Ectodermal cell (in vitro differentiated cells): Measurements from ENCODE around the gene SLC6A8.

Source experiments
- H3K27ac ChIP-seq: 2 replicates; pipeline ENCODE4 v1.7.0; 2013; ENCODE audit warnings: mild to moderate bottlenecking, low read depth, low read length; ENCODE audit not compliant: insufficient read depth, poor library complexity, severe bottlenecking
- H3K27me3 ChIP-seq: 2 replicates; pipeline ENCODE4 v1.7.0; 2013; ENCODE audit warnings: mild to moderate bottlenecking, low read length; ENCODE audit not compliant: insufficient read depth, control insufficient read depth, poor library complexity, severe bottlenecking
- H3K36me3 ChIP-seq: one replicate; pipeline ENCODE4 v1.7.0; 2013; ENCODE audit warnings: low read length; ENCODE audit not compliant: control insufficient read depth, insufficient read depth
- H3K4me1 ChIP-seq: one replicate; pipeline ENCODE4 v1.7.0; 2013; ENCODE audit warnings: low read length; ENCODE audit not compliant: control insufficient read depth, insufficient read depth
- H3K4me3 ChIP-seq: 2 replicates; pipeline ENCODE4 v1.7.0; 2013; ENCODE audit warnings: low read depth, low read length, control low read depth; ENCODE audit not compliant: insufficient read depth
- H3K9me3 ChIP-seq: 2 replicates; pipeline ENCODE4 v1.7.0; 2013; ENCODE audit warnings: mild to moderate bottlenecking, low read length, moderate library complexity; ENCODE audit not compliant: control insufficient read depth
- WGBS, 2 experiments: methylation state at CpG; one replicate each; pipeline ENCODE4 v1.1.7; 2013; ENCODE audit warnings: missing lambda C conversion rate in 2 of 2; 5-methylcytosine and 5-hydroxymethylcytosine counted together

Gene SLC6A8

DNA sequence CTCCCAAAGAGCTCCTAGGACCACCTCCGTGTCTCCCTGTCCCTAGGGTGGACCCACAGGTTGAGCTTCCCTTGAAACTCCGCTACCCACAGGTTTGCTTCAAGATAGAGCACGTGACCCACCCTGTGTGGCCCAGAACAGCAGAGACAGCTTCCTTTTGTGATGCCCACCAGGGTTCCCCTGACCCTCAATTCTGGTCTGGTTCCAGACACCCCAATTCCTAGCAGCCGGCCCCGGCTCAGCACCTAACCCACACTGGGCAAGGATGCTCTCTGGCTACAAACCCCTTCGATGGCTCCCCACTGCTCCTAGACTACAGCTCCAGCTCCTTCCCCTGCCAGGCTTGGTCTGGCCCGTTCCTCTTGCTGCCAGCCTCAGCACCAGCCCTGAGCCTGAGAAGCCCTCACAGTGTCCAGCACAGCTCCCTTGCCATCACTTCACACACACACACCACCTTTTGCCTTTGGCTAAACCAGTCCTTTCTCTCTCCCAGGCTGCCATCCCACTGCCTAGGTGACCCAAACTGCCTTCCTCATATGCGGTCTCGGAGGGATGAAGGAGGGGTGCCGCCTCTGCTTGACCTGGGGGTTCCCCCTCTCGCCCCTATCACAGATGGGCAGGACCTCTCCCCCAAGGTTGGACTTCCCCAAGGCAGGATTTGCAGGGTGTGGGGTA is 20.3 kb upstream of the SLC6A8 start:
- H3K4me3 ChIP-seq: no peak overlapping the region
- no peaks in the 10 kb centered on the region for H3K36me3 ChIP-seq
- WGBS, 2 experiments: 80 to 92% methylated on average over 11 of the region's 11 CpGs
- no peaks in the 10 kb centered on the region for H3K4me1 ChIP-seq
- H3K27ac ChIP-seq: no peak overlapping the region
- H3K9me3 ChIP-seq: no peaks in the 10 kb centered on the region
- peaks cover 6% of the 10 kb centered on the region for H3K27me3 ChIP-seq

DNA sequence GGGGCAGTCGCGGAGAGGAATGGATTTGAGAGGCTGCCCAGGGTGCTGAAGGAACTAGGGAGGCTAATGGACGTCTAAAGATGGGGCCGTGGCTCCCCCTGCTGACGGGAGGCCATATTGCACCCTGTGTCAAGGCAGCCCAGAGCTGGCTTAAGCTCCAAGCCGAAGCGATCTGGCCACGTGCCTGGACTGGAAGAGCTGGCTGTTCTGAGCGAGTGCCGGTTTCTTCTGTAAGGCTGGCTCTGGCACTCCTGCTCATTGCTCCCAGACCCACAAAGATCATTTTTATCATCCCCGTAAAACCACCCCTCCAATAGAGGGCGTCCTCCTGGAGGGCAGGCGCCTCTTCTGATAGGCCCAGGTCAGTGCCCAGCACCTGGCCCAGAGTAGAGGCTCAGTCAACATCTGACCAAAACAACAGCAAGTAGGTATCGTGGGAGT is 19.8 kb upstream of the SLC6A8 start:
- WGBS, 2 experiments: 34 to 37% methylated on average over 14 of the region's 14 CpGs
- Histone ChIP-seq H3K4me3 (no peak overlapping the region), H3K27me3 (peaks cover under 1% of the 10 kb centered on the region), H3K36me3 (no peaks in the 10 kb centered on the region), H3K9me3 (no peaks in the 10 kb centered on the region), H3K4me1 (no peaks in the 10 kb centered on the region), H3K27ac (no peak overlapping the region)

DNA sequence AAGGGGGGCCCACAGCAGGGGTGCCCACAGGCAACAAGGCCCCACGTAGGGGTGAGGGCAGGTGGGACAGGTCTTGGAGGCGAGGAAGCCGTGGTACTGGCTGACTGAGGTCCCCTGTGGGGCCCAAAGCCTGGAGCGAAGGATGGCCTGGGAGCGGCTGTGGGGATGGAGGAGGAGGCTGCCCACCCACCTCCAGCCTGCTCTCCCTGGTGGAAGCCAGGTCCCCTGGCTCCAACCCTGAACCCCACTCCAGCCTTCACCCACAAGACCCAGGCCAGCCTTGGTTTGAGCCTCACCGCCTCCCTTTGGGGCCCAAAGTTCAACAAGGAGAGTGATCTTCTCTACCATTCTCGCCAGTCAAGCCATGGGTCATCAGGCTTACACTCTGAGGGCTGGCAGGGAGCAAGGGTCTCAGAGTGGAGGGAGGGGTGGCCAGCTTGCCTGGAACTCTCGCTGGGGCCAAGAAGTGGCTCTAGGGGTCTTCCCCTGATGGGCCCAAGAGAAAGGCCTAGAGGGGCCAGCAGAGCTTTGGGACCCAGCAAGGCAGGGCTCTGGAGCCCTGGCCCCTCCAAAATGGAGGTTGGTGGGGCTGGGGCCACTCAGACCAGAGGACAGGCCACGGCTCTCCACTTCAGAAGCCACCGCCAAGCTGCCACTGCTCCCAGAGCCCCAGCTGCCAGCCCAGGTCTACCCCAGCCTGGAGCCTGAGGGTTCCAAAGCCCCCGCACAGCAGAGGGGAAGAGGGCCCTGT is 19.1 kb upstream of the SLC6A8 start:
- Histone ChIP-seq H3K9me3 (no peaks in the 10 kb centered on the region), H3K27ac (no peak overlapping the region), H3K4me1 (no peaks in the 10 kb centered on the region), H3K27me3 (no peaks in the 10 kb centered on the region), H3K36me3 (no peaks in the 10 kb centered on the region), H3K4me3 (no peak overlapping the region)
- 85 to 93% methylated on average over 11 of the region's 11 CpGs for WGBS, 2 experiments

DNA sequence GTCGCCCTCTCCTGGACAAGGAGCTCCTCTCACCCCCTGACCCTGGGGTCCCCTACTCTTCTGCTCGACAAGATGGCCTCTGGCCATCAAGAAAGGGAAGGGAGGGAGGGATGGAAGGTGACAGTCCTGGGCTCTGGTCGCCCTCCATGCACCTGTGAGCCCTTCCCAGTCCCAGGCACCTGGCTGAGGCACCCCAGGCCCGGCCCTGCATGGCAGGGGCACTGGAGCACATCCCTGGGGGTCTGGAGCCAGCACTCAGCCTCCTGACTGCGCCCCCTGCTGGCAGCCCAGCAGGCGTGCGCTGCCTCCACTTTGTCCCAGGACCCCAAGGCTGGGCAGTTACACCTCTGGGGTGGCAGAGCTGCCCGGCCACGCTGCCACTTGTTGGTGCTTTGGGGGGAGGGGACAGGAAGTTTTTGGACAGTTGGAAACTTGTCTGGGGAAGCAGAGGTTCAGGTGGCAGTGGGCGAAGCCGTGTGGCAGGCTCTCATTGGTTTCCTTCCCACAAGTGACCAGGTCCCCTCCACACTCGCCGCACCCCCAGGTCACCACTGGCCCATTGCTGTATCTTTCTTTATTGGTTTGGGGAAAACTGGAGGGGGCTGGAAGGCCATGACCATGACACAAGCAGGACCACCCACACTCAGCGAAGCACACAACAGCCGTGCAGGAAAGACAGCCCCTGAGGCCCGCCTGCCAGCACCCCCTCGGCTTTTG is 18.4 kb upstream of the SLC6A8 start:
- WGBS, 2 experiments: 75 to 76% methylated on average over 17 of the region's 17 CpGs
- Histone ChIP-seq H3K4me1 (no peaks in the 10 kb centered on the region), H3K27ac (no peak overlapping the region), H3K27me3 (no peaks in the 10 kb centered on the region), H3K36me3 (no peaks in the 10 kb centered on the region), H3K9me3 (no peaks in the 10 kb centered on the region), H3K4me3 (no peak overlapping the region)

DNA sequence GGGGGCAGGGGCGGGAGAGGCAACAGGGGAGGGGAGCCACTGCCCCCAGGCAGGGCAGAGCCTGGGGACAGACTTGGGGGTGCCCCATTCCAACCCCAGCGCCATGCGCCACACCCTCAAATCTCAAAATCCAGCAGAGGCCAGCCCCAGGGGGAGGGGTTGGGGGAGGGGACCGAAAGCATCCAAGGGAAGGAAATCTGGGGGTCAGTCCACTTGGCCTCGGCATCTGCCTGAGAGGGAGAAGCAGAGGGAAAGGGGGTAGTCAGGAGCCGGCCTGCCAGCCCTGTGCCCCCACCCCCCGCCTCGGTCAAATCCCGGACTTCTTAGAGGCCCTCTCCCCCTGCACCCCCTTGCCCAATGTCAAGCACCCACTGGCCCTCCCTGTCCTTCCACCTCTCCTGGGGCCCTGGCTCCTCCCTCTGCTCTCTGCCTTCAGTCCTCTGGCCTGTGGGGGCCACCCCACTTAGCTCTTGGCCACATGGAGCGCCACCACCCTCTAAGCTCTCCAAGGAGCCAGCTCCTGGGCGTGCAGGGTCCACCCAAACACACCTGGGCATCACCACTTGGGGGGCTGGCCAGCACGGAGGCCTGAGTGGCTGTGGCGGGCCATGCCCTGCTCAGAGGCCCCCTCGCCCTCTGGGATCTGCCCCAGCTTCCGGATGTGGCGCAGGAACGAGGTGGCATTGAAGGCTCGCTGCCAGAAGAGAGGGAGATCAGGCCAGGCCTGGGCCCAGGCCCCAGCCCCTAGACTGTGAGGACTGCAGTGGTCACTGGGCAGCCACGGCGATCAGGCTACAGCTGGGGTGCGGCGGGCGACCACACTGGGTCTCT is 17.6 kb upstream of the SLC6A8 start:
- WGBS, 2 experiments: 87% methylated on average over 21 to 23 of the region's 23 CpGs
- no peaks in the 10 kb centered on the region for H3K9me3 ChIP-seq
- no peaks in the 10 kb centered on the region for H3K36me3 ChIP-seq

DNA sequence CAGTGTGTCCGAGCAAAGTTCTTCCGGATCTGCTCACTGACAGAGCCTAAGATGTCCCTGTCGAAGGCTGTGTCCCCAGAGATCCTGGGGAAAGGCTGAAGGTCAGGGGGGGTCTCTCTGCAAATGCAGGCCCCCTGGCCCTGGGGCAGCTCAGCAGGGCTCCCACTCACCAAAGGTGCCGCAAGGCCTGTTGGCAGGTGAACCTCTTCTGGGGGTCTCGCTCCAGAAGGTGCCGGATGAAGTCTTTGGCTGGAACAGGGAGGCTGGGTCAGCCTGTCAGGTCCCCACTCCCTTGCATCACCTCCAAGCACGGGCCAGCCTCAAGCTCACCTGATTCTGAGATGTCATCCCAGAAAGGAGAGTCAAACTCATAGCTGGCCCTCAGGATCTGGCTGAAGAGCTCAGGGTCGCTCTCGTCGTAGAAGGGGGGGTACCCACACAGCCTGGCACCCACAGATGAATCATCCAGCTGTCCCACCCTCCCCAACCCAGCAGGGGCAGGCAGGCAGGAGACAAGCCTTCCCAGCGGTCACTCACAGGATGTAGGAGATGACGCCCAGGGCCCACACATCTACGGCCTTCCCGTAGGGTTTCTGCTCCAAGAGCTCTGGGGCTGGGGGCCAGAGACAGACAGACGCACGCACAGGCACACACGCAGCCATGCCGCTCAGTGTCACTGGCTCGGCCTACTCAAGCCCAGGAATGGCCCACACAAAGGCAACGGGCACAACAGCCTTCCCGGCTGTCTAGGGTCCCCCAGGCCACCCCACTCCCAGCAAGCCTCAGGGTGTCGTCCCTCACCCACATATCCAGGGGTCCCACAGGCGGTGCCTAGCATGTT is 16.8 kb upstream of the SLC6A8 start:
- H3K36me3 ChIP-seq: no peaks in the 10 kb centered on the region
- no peak overlapping the region for H3K4me3 ChIP-seq
- 93 to 96% methylated on average over 23 of the region's 23 CpGs for WGBS, 2 experiments
- no peaks in the 10 kb centered on the region for H3K27me3 ChIP-seq
- H3K9me3 ChIP-seq: no peaks in the 10 kb centered on the region
- H3K4me1 ChIP-seq: peaks cover 5% of the 10 kb centered on the region
- no peak overlapping the region for H3K27ac ChIP-seq

More for the DNA sequence above, 17.6 kb upstream of the SLC6A8 start:
- peaks cover 4% of the 10 kb centered on the region for H3K4me1 ChIP-seq
- no peak overlapping the region for H3K4me3 ChIP-seq
- no peak overlapping the region for H3K27ac ChIP-seq
- no peaks in the 10 kb centered on the region for H3K27me3 ChIP-seq

DNA sequence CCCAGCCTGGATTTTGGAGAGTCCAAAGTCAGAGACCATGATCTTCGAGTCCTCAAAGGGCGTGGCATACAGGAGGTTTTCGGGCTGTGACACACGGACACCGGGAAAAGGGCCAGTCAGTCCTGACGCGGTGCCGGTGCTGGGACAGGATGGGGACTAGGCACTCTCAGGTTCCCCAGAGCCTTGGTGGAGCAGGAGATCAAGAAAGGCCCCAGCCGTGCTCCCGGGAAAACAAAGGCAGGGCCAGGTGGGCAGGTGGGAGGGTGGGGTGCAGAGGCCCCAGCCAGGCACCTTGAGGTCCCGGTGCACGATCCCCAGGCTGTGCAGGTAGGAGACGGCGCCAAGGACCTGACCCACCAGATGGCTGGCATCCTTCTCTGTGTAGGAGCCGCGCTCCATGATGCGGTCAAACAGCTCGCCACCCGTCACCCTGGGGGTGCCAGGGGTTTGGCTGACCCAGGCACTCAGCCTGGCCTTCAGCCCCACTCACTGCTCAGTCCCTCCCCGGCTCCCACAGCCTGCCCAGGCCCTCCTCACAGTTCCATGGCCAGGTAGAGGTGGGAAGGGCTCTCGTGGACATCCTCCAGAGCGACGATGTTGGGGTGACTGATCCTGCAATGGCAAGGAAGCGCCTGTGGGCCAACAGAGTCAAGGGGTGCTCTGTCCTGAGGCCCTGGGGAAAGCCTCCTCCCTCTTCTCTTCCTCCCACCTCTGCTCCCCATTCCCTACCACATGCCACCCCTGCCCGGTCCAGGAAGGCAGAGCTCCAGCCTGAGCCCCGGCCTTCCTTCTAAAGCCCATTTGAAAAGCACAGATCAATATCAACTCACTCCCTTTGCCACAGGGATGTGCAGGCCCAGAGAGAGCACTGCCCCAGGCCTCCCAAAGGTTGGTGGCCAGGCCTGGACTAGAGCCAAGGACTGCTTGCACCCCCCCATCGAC is 15.9 kb upstream of the SLC6A8 start:
- H3K27me3 ChIP-seq: no peaks in the 10 kb centered on the region
- no peak overlapping the region for H3K4me3 ChIP-seq
- peaks cover 5% of the 10 kb centered on the region for H3K4me1 ChIP-seq
- H3K36me3 ChIP-seq: no peaks in the 10 kb centered on the region
- H3K27ac ChIP-seq: no peak overlapping the region
- H3K9me3 ChIP-seq: no peaks in the 10 kb centered on the region
- WGBS, 2 experiments: 92 to 94% methylated on average over 27 of the region's 27 CpGs

DNA sequence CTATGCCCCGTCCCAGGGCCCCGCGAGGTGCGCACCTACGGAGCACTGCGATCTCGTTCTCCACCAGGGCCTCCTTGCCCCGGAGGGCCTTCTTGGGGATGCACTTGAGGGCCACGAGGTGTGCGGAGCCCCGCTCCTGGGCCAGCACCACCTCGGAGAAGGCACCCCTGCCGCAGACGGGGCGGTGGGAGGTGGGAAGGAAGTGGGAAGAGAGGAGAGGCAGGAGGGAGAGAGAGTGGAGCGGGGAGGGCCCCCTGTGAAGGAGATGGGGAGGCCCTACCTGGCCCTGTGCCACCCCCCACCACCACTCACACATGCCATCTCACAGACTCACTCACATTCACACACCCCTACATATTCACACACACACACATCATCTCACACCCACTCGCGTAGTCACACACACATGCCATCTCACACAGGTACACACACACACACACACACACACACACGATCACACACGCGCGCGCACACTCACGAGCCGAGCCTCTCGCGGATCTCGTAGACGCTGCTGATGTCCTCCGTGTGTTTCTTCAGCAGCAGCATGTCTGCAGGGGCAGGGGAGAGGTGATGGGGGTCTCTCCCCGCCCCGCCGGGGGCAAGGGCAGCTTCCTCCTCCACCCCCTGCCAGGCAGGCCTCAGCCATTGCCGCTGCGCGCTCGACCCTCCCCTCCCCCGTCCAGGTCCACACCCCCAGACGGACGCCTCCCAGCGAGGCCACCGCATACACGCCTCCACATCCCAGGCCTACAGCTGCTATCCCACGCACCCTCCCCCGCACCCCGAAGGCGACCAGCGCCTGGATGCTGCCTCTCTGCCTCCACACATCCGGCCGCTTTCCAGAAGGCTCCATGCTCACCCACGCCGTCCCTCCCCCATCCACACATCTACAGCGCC is 14.9 kb upstream of the SLC6A8 start:
- 47 to 48% methylated on average over 52 of the region's 53 CpGs for WGBS, 2 experiments
- H3K4me1 ChIP-seq: peaks cover 5% of the 10 kb centered on the region
- H3K4me3 ChIP-seq: peak overlapping the region; percentile 10
- H3K9me3 ChIP-seq: no peaks in the 10 kb centered on the region
- no peaks in the 10 kb centered on the region for H3K27me3 ChIP-seq
- H3K27ac ChIP-seq: no peak overlapping the region
- H3K36me3 ChIP-seq: no peaks in the 10 kb centered on the region
